ENCODE data around the gene UNC13B. TPM values are rescaled to one million over a fixed set of nuclear protein-coding genes. Genes with fewer than 3 reads are reported as not detected.
A peak's percentile ranks its signal among the peaks of the same experiment; 100 is the strongest.
"Not testable (repeated sequence)": the region's sequence is repeated elsewhere in the genome, so short reads cannot be mapped to it uniquely, and the experiment has no call there.

Gene UNC13B
- total and polyA plus RNA-seq, 7 donors = 14.6 to 25.6 (median 20.5) TPM

GRCh38 chr9:35152926-35153325, 8.9 kb upstream of the UNC13B start:
- Histone ChIP-seq H3K27ac (no peak overlapping the region), H3K4me3 (no peak overlapping the region), H3K36me3 (no peaks in the 10 kb centered on the region), H3K9me3 (peaks cover 0 to 12% (median 7%) of the 10 kb centered on the region in 4 donors), H3K4me1 (no peaks in the 10 kb centered on the region), H3K27me3 (peaks cover 0 to 5% (median 0%) of the 10 kb centered on the region in 3 donors)
- DNase-seq = no peak
- intact Hi-C loops (cut with DNase I) = no loop called here
- no peak for TF ChIP-seq POLR2AphosphoS5 (IDR thresholded peaks at IDR 0.05)
- no peak for TF ChIP-seq POLR2A (IDR thresholded peaks at IDR 0.05)
- WGBS, 2 donors = 66 to 77% methylated on average over 9 of the region's 9 CpGs

GRCh38 chr9:35156781-35157180, 5.0 kb upstream of the UNC13B start:
- H3K36me3 ChIP-seq = no peaks in the 10 kb centered on the region
- no peak overlapping the region for H3K27ac ChIP-seq
- intact Hi-C loops (cut with DNase I) = no loop called here
- DNase-seq = no peak
- no peaks in the 10 kb centered on the region for H3K9me3 ChIP-seq
- no peak overlapping the region for H3K4me3 ChIP-seq
- H3K27me3 ChIP-seq = no peaks in the 10 kb centered on the region
- H3K4me1 ChIP-seq = peaks cover 0 to 3% (median 0%) of the 10 kb centered on the region in 4 donors
- TF ChIP-seq POLR2A (IDR thresholded peaks at IDR 0.05) = no peak
- TF ChIP-seq, protein P1, sequence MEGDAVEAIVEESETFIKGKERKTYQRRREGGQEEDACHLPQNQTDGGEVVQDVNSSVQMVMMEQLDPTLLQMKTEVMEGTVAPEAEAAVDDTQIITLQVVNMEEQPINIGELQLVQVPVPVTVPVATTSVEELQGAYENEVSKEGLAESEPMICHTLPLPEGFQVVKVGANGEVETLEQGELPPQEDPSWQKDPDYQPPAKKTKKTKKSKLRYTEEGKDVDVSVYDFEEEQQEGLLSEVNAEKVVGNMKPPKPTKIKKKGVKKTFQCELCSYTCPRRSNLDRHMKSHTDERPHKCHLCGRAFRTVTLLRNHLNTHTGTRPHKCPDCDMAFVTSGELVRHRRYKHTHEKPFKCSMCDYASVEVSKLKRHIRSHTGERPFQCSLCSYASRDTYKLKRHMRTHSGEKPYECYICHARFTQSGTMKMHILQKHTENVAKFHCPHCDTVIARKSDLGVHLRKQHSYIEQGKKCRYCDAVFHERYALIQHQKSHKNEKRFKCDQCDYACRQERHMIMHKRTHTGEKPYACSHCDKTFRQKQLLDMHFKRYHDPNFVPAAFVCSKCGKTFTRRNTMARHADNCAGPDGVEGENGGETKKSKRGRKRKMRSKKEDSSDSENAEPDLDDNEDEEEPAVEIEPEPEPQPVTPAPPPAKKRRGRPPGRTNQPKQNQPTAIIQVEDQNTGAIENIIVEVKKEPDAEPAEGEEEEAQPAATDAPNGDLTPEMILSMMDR (IDR thresholded peaks at IDR 0.05) = no peak
- no peak for TF ChIP-seq EP300 (IDR thresholded peaks at IDR 0.05)
- no peak for TF ChIP-seq POLR2AphosphoS5 (IDR thresholded peaks at IDR 0.05)

- H3K4me1 ChIP-seq; DNase-seq; H3K27ac ChIP-seq; H3K4me3 ChIP-seq; H3K36me3 ChIP-seq; H3K27me3 ChIP-seq; H3K9me3 ChIP-seq; intact Hi-C loops (cut with DNase I): not testable (repeated sequence)
- WGBS, 2 donors = 73% methylated on average over 6 of the region's 6 CpGs
Observed at GRCh38 chr9:35157836-35158235, 4.0 kb upstream of the UNC13B start.

- Histone ChIP-seq H3K36me3 (no peaks in the 10 kb centered on the region), H3K4me3 (no peak overlapping the region), H3K27me3 (no peaks in the 10 kb centered on the region), H3K9me3 (no peaks in the 10 kb centered on the region), H3K4me1 (peaks cover 0 to 13% (median 11%) of the 10 kb centered on the region in 4 donors), H3K27ac (no peak overlapping the region)
- DNase-seq = no peak
- intact Hi-C loops (cut with DNase I) = no loop called here
- TF ChIP-seq, protein P1 (IDR thresholded peaks at IDR 0.05) = no peak
- TF ChIP-seq EP300 (IDR thresholded peaks at IDR 0.05) (no peak), POLR2AphosphoS5 (IDR thresholded peaks at IDR 0.05) (no peak), POLR2A (IDR thresholded peaks at IDR 0.05) (no peak)
- WGBS, 2 donors = 85 to 92% methylated on average over 10 of the region's 10 CpGs
Observed at GRCh38 chr9:35158501-35159280, 3.1 kb upstream of the UNC13B start.

DNA sequence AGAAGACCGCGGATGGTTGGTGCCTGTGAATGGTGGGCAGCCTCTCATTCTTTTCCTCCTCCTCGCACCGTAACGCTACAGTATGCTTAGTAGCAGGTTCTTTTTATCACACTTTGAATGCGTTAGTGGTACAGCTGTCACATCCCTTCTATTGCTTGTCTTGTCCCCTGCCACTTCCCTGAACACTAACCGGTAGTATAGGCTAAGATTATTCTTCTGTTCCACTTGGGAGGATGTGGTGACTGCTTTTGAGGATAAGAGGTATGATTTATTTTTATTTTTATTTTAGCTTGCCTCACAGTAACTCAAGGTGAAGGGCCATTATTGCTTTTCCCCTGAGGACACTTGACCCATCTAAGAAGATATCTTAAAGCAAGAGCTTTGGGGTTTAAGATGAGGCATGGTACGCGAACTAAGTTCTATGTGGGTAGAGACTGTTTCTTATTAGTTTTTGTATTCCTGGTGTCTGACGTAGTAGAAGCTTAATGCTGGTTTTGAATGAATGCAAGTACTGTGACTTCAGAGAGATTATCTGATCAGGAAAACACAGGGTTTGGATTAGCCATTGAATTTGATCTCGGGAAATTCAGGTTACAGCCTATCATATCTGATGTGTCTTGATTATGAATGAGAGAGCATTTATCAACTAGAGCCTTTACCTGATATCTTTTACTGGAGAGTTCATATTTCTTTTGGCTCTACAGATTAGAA, 951 bp downstream of the UNC13B start:
- H3K4me1 ChIP-seq = peaks cover 0 to 15% (median 13%) of the 10 kb centered on the region in 4 donors
- intact Hi-C loops (cut with DNase I) = loop anchor here (5.0 kb wide), 1 partner anchor 95 kb away; no protein-coding TSS in a partner anchor
- no peaks in the 10 kb centered on the region for H3K36me3 ChIP-seq
- TF ChIP-seq, protein P1 (IDR thresholded peaks at IDR 0.05) = no peak
- TF ChIP-seq POLR2AphosphoS5 (IDR thresholded peaks at IDR 0.05) (no peak), POLR2A (IDR thresholded peaks at IDR 0.05) (no peak), EP300 (IDR thresholded peaks at IDR 0.05) (no peak)
- H3K27ac ChIP-seq = peak overlapping the region; percentile 92 to 95 (median 94)
- 6 to 24% methylated on average over 11 of the region's 11 CpGs for WGBS, 2 donors
- H3K27me3 ChIP-seq = no peaks in the 10 kb centered on the region
- H3K4me3 ChIP-seq = peak overlapping the region; percentile 66 to 91 (median 86)
- no peak for DNase-seq
- no peaks in the 10 kb centered on the region for H3K9me3 ChIP-seq

All from sigmoid colon (tissue), 7 donors.